ENCODE measurements around the gene GPC6.
A peak's percentile ranks its signal among the peaks of the same experiment; 100 is the strongest.

GPC6 gene

GRCh38 chr13:93872376-93872775 lies 645.8 kb downstream of the GPC6 start:
- no peaks in the 10 kb centered on the region for H3K4me1 ChIP-seq (ENCODE audit: control insufficient read depth, insufficient read depth, low read depth, low read length)
- no peak overlapping the region for H2BK5ac ChIP-seq (ENCODE audit: low read depth, low read length, poor library complexity, severe bottlenecking)
- H2BK12ac ChIP-seq (ENCODE audit: low read length in 2 of 2), result peak overlapping the region in 1 of 2 experiments; percentile 31
- no peak overlapping the region for H3K9ac ChIP-seq (ENCODE audit: low read length)
- no peak overlapping the region for H2AFZ ChIP-seq (ENCODE audit: low read depth, low read length)
- no peaks in the 10 kb centered on the region for H3K36me3 ChIP-seq (ENCODE audit: control insufficient read depth in 1 of 2, insufficient read depth in 2 of 2, low read depth in 1 of 2, low read length in 2 of 2)
- no peaks in the 10 kb centered on the region for H3K9me3 ChIP-seq (ENCODE audit: control insufficient read depth, low read length)
- no peak overlapping the region for H2BK15ac ChIP-seq (ENCODE audit: low read depth, poor library complexity, severe bottlenecking)
- H2BK120ac ChIP-seq (ENCODE audit: low read depth, low read length), result no peak overlapping the region
- H3K4me2 ChIP-seq (ENCODE audit: low read length, poor library complexity, severe bottlenecking), result no peak overlapping the region
- no peak overlapping the region for H3K4ac ChIP-seq (ENCODE audit: low read depth in 1 of 2, low read length in 2 of 2)
- H3K14ac ChIP-seq (ENCODE audit: low read length in 2 of 2), result no peak overlapping the region
- H3K18ac ChIP-seq (ENCODE audit: low read depth in 1 of 2, low read length in 2 of 2), result no peak overlapping the region
- no peak overlapping the region for H2AK5ac ChIP-seq (ENCODE audit: low read length, severe bottlenecking)
- no peak overlapping the region for H3K23ac ChIP-seq (ENCODE audit: low read length in 2 of 2)
- no peak overlapping the region for H4K8ac ChIP-seq (ENCODE audit: low read length)
- H3K27me3 ChIP-seq (ENCODE audit: control insufficient read depth in 1 of 2, insufficient read depth in 1 of 2, low read length in 2 of 2), result no peaks in the 10 kb centered on the region
- H4K91ac ChIP-seq (ENCODE audit: low read length), result no peak overlapping the region
- H3K4me3 ChIP-seq (ENCODE audit: insufficient read depth in 1 of 2, low read depth in 1 of 2, low read length in 2 of 2), result no peak overlapping the region
- no peak overlapping the region for H3K27ac ChIP-seq (ENCODE audit: low read length, poor library complexity, severe bottlenecking)
- peak; percentile 28 for DNase-seq
- WGBS, result 76% methylated on average over 2 of the region's 2 CpGs
- no peaks in the 10 kb centered on the region for H3K79me1 ChIP-seq (replicated peaks; ENCODE audit: low read length, poor library complexity, severe bottlenecking)

GRCh38 chr13:93872786-93873347 lies 646.3 kb downstream of the GPC6 start:
- H3K4me1 ChIP-seq (ENCODE audit: control insufficient read depth, insufficient read depth, low read depth, low read length), result no peaks in the 10 kb centered on the region
- no peak overlapping the region for H2BK12ac ChIP-seq (ENCODE audit: low read length in 2 of 2)
- H3K4me3 ChIP-seq (ENCODE audit: insufficient read depth in 1 of 2, low read depth in 1 of 2, low read length in 2 of 2), result no peak overlapping the region
- no peak overlapping the region for H2AK5ac ChIP-seq (ENCODE audit: low read length, severe bottlenecking)
- no peak overlapping the region for H3K4ac ChIP-seq (ENCODE audit: low read depth in 1 of 2, low read length in 2 of 2)
- no peaks in the 10 kb centered on the region for H3K79me1 ChIP-seq (replicated peaks; ENCODE audit: low read length, poor library complexity, severe bottlenecking)
- DNase-seq, result peak; percentile 40
- no peak overlapping the region for H4K8ac ChIP-seq (ENCODE audit: low read length)
- no peak overlapping the region for H4K91ac ChIP-seq (ENCODE audit: low read length)
- H2BK15ac ChIP-seq (ENCODE audit: low read depth, poor library complexity, severe bottlenecking), result no peak overlapping the region
- no peak overlapping the region for H2BK5ac ChIP-seq (ENCODE audit: low read depth, low read length, poor library complexity, severe bottlenecking)
- H3K27me3 ChIP-seq (ENCODE audit: control insufficient read depth in 1 of 2, insufficient read depth in 1 of 2, low read length in 2 of 2), result no peaks in the 10 kb centered on the region
- no peak overlapping the region for H3K14ac ChIP-seq (ENCODE audit: low read length in 2 of 2)
- H3K27ac ChIP-seq (ENCODE audit: low read length, poor library complexity, severe bottlenecking), result no peak overlapping the region
- H2AFZ ChIP-seq (ENCODE audit: low read depth, low read length), result no peak overlapping the region
- WGBS, result 76% methylated on average over 1 of the region's 2 CpGs
- no peak overlapping the region for H2BK120ac ChIP-seq (ENCODE audit: low read depth, low read length)
- H3K9me3 ChIP-seq (ENCODE audit: control insufficient read depth, low read length), result no peaks in the 10 kb centered on the region
- no peak overlapping the region for H3K9ac ChIP-seq (ENCODE audit: low read length)
- no peak overlapping the region for H3K4me2 ChIP-seq (ENCODE audit: low read length, poor library complexity, severe bottlenecking)
- H3K23ac ChIP-seq (ENCODE audit: low read length in 2 of 2), result no peak overlapping the region
- no peak overlapping the region for H3K18ac ChIP-seq (ENCODE audit: low read depth in 1 of 2, low read length in 2 of 2)
- H3K36me3 ChIP-seq (ENCODE audit: control insufficient read depth in 1 of 2, insufficient read depth in 2 of 2, low read depth in 1 of 2, low read length in 2 of 2), result no peaks in the 10 kb centered on the region

- Histone ChIP-seq H3K27me3 (ENCODE audit: control insufficient read depth in 1 of 2, insufficient read depth in 1 of 2, low read length in 2 of 2) (no peaks in the 10 kb centered on the region), H3K18ac (ENCODE audit: low read depth in 1 of 2, low read length in 2 of 2) (no peak overlapping the region), H2BK15ac (ENCODE audit: low read depth, poor library complexity, severe bottlenecking) (no peak overlapping the region), H3K4ac (ENCODE audit: low read depth in 1 of 2, low read length in 2 of 2) (no peak overlapping the region), H3K4me3 (ENCODE audit: insufficient read depth in 1 of 2, low read depth in 1 of 2, low read length in 2 of 2) (no peak overlapping the region), H3K27ac (ENCODE audit: low read length, poor library complexity, severe bottlenecking) (no peak overlapping the region), H2AFZ (ENCODE audit: low read depth, low read length) (no peak overlapping the region), H2BK5ac (ENCODE audit: low read depth, low read length, poor library complexity, severe bottlenecking) (no peak overlapping the region), H3K9me3 (ENCODE audit: control insufficient read depth, low read length) (no peaks in the 10 kb centered on the region), H3K4me2 (ENCODE audit: low read length, poor library complexity, severe bottlenecking) (no peak overlapping the region), H2BK120ac (ENCODE audit: low read depth, low read length) (no peak overlapping the region), H2AK5ac (ENCODE audit: low read length, severe bottlenecking) (no peak overlapping the region), H4K8ac (ENCODE audit: low read length) (no peak overlapping the region), H3K79me1 (replicated peaks; ENCODE audit: low read length, poor library complexity, severe bottlenecking) (peaks cover 2% of the 10 kb centered on the region), H4K91ac (ENCODE audit: low read length) (no peak overlapping the region), H3K36me3 (ENCODE audit: control insufficient read depth in 1 of 2, insufficient read depth in 2 of 2, low read depth in 1 of 2, low read length in 2 of 2) (no peaks in the 10 kb centered on the region), H2BK12ac (ENCODE audit: low read length in 2 of 2) (no peak overlapping the region), H3K14ac (ENCODE audit: low read length in 2 of 2) (no peak overlapping the region), H3K4me1 (ENCODE audit: control insufficient read depth, insufficient read depth, low read depth, low read length) (no peaks in the 10 kb centered on the region), H3K9ac (ENCODE audit: low read length) (no peak overlapping the region), H3K23ac (ENCODE audit: low read length in 2 of 2) (no peak overlapping the region)
- DNase-seq, result no peak
- 100% methylated on average over 1 of the region's 1 CpG for WGBS
Observed at GRCh38 chr13:93875547-93875946, 648.9 kb downstream of the GPC6 start.

GRCh38 chr13:93876236-93876635 lies 649.6 kb downstream of the GPC6 start:
- no CpG with 5 or more reads among the region's 3 CpGs for WGBS
- Histone ChIP-seq H3K36me3 (ENCODE audit: control insufficient read depth in 1 of 2, insufficient read depth in 2 of 2, low read depth in 1 of 2, low read length in 2 of 2) (no peaks in the 10 kb centered on the region), H2BK120ac (ENCODE audit: low read depth, low read length) (no peak overlapping the region), H3K4me3 (ENCODE audit: insufficient read depth in 1 of 2, low read depth in 1 of 2, low read length in 2 of 2) (no peak overlapping the region), H3K18ac (ENCODE audit: low read depth in 1 of 2, low read length in 2 of 2) (no peak overlapping the region), H2BK5ac (ENCODE audit: low read depth, low read length, poor library complexity, severe bottlenecking) (no peak overlapping the region), H3K4me1 (ENCODE audit: control insufficient read depth, insufficient read depth, low read depth, low read length) (no peaks in the 10 kb centered on the region), H3K23ac (ENCODE audit: low read length in 2 of 2) (no peak overlapping the region), H3K9ac (ENCODE audit: low read length) (no peak overlapping the region), H4K91ac (ENCODE audit: low read length) (no peak overlapping the region), H2AK5ac (ENCODE audit: low read length, severe bottlenecking) (no peak overlapping the region), H3K79me1 (replicated peaks; ENCODE audit: low read length, poor library complexity, severe bottlenecking) (peaks cover 2% of the 10 kb centered on the region), H4K8ac (ENCODE audit: low read length) (no peak overlapping the region), H3K27me3 (ENCODE audit: control insufficient read depth in 1 of 2, insufficient read depth in 1 of 2, low read length in 2 of 2) (no peaks in the 10 kb centered on the region), H3K4me2 (ENCODE audit: low read length, poor library complexity, severe bottlenecking) (no peak overlapping the region), H2BK15ac (ENCODE audit: low read depth, poor library complexity, severe bottlenecking) (no peak overlapping the region), H3K14ac (ENCODE audit: low read length in 2 of 2) (no peak overlapping the region), H2AFZ (ENCODE audit: low read depth, low read length) (no peak overlapping the region), H3K4ac (ENCODE audit: low read depth in 1 of 2, low read length in 2 of 2) (no peak overlapping the region), H3K9me3 (ENCODE audit: control insufficient read depth, low read length) (no peaks in the 10 kb centered on the region), H3K27ac (ENCODE audit: low read length, poor library complexity, severe bottlenecking) (no peak overlapping the region), H2BK12ac (ENCODE audit: low read length in 2 of 2) (no peak overlapping the region)
- DNase-seq, result no peak

All from mesenchymal stem cell (in vitro differentiated cells and primary cell).